HEK293 (cell line): ENCODE measurements around the gene ZNF488.

ENCODE experiments used
- CTCF ChIA-PET: fragments of 350-600 bp; formaldehyde crosslinking; extraction: SDS; loops from one replicate; lab custom pipeline; 2021; ENCODE audit warnings: antibody characterized with exemption; lab: Yijun Ruan, JAX
- POLR2A ChIA-PET: fragments of 300-600 bp; formaldehyde crosslinking; extraction: SDS; loops from one replicate; lab custom pipeline; 2020; ENCODE audit warnings: antibody characterized with exemption, inconsistent platforms; lab: Yijun Ruan, JAX
- H3K27ac ChIP-seq: fragments of 200-500 bp; sonication (Bioruptor generic); 2 replicates; pipeline ENCODE4 v1.5.1; 2014; ENCODE audit warnings: low read depth, low read length, control low read depth, inconsistent platforms; ENCODE audit errors: extremely low read depth
- H3K36me3 ChIP-seq, 2 experiments: fragments of 200-500 bp in 1 of 2; sonication (Bioruptor generic) in 1 of 2; 1 replicate in 1 of 2; 2 replicates in 1 of 2; pipeline ENCODE4 v1.5.1; 2014 to 2017; ENCODE audit warnings: inconsistent platforms in 2 of 2, low read length in 2 of 2; ENCODE audit not compliant: control insufficient read depth in 2 of 2, insufficient read depth in 1 of 2
- H3K4me1 ChIP-seq: fragments of 200-500 bp; sonication (Bioruptor generic); 2 replicates; pipeline ENCODE4 v1.5.1; 2014; ENCODE audit warnings: mild to moderate bottlenecking, low read length, inconsistent platforms; ENCODE audit not compliant: control insufficient read depth, insufficient read depth
- H3K4me3 ChIP-seq: 2 replicates; pipeline ENCODE4 v1.5.1; 2011; ENCODE audit warnings: low read depth, mild to moderate bottlenecking, control low read depth, low read length, moderate library complexity
- H3K9me3 ChIP-seq: fragments of 200-500 bp; sonication (Bioruptor generic); 2 replicates; pipeline ENCODE4 v1.5.1; 2014; ENCODE audit warnings: low read depth, low read length, inconsistent platforms; ENCODE audit not compliant: control insufficient read depth, insufficient read depth
- EGR2 ChIP-seq: fragments of 450-650 bp; formaldehyde crosslinking; IDR thresholded peaks from 2 replicates; pipeline ENCODE4 v1.5.1; 2016; ENCODE audit warnings: low read depth, missing biosample characterization, missing genetic modification characterization
- IKZF3 ChIP-seq: fragments of 450-650 bp; IDR thresholded peaks from 2 replicates; pipeline ENCODE4 v1.5.0; 2018; ENCODE audit warnings: missing biosample characterization, mild to moderate bottlenecking, missing genetic modification characterization, moderate library complexity
- PBX3 ChIP-seq: sonication (generic); formaldehyde crosslinking; IDR thresholded peaks from 2 replicates; pipeline ENCODE4 v1.8.1; 2022; ENCODE audit warnings: mild to moderate bottlenecking, moderate library complexity, missing genetic modification reagents
- SALL2 ChIP-seq: fragments of 450-650 bp; formaldehyde crosslinking; IDR thresholded peaks from 2 replicates; pipeline ENCODE4 v1.5.0; 2017; ENCODE audit warnings: missing biosample characterization, mild to moderate bottlenecking, missing genetic modification characterization, borderline replicate concordance
- TSHZ1 ChIP-seq: fragments of 450-650 bp; formaldehyde crosslinking; IDR thresholded peaks from 2 replicates; pipeline ENCODE4 v1.5.1; 2016; ENCODE audit warnings: missing biosample characterization, missing genetic modification characterization, borderline replicate concordance
- YY1 ChIP-seq: fragments of 450-650 bp; formaldehyde crosslinking; IDR thresholded peaks from 2 replicates; pipeline ENCODE4 v1.5.1; 2018; ENCODE audit warnings: missing biosample characterization, missing genetic modification characterization
- ZEB2 ChIP-seq: fragments of 450-650 bp; formaldehyde crosslinking; IDR thresholded peaks from 2 replicates; pipeline ENCODE4 v1.5.1; 2016; ENCODE audit warnings: missing biosample characterization, missing genetic modification characterization
- ZNF214 ChIP-seq: fragments of 450-650 bp; formaldehyde crosslinking; IDR thresholded peaks from 2 replicates; pipeline ENCODE4 v1.5.1; 2017; ENCODE audit warnings: missing biosample characterization, mild to moderate bottlenecking, missing genetic modification characterization, borderline replicate concordance
- ZNF362 ChIP-seq: fragments of 450-650 bp; formaldehyde crosslinking; IDR thresholded peaks from 2 replicates; pipeline ENCODE4 v1.5.1; 2016; ENCODE audit warnings: missing biosample characterization, missing genetic modification characterization
- ZNF37A ChIP-seq: fragments of 450-650 bp; IDR thresholded peaks from 2 replicates; pipeline ENCODE4 v1.5.1; 2018; ENCODE audit warnings: missing biosample characterization, missing genetic modification characterization
- ZNF549 ChIP-seq: fragments of 450-650 bp; IDR thresholded peaks from 2 replicates; pipeline ENCODE4 v1.5.1; 2018; ENCODE audit warnings: missing biosample characterization, missing genetic modification characterization, mild to moderate bottlenecking, inconsistent platforms, moderate library complexity
- ZNF571 ChIP-seq: fragments of 450-650 bp; formaldehyde crosslinking; IDR thresholded peaks from 2 replicates; pipeline ENCODE4 v1.5.0; 2017; ENCODE audit warnings: missing biosample characterization, missing genetic modification characterization
- ZNF701 ChIP-seq: fragments of 450-650 bp; formaldehyde crosslinking; IDR thresholded peaks from 2 replicates; pipeline ENCODE4 v1.5.1; 2016; ENCODE audit warnings: missing biosample characterization, missing genetic modification characterization
- ZNF704 ChIP-seq: fragments of 450-650 bp; formaldehyde crosslinking; IDR thresholded peaks from 2 replicates; pipeline ENCODE4 v1.5.1; 2016; ENCODE audit warnings: missing biosample characterization, missing genetic modification characterization

Gene ZNF488

GRCh38 chr10:47347303-47347675, 36.8 kb downstream of the ZNF488 start (continued):
- TF ChIP-seq IKZF3 (tag by site-specific recombination): no peak
- no peak for TF ChIP-seq ZNF701 (tag by site-specific recombination)

- ChIA-PET POLR2A (no interaction called here), CTCF (interaction anchor here (1.0 to 1.3 kb wide), 4 partner anchors 9 to 315 kb away, joined by 3 to 4 read pairs (median 4); no protein-coding TSS in a partner anchor)
- Histone ChIP-seq H3K4me3 (no peak overlapping the region), H3K27ac (no peak overlapping the region), H3K36me3 (no peaks in the 10 kb centered on the region), H3K4me1 (peaks cover 3% of the 10 kb centered on the region; the same call in 1 of the 2 replicates), H3K9me3 (no peaks in the 10 kb centered on the region)
- TF ChIP-seq TSHZ1: no peak
- no peak for TF ChIP-seq EGR2 (tag by site-specific recombination)
- TF ChIP-seq ZNF362 (tag by site-specific recombination): no peak
- no peak for TF ChIP-seq ZNF214 (tag by site-specific recombination)
- TF ChIP-seq SALL2 (tag by site-specific recombination): no peak
- no peak for TF ChIP-seq PBX3 (CRISPR knock-in tag)
Measured at GRCh38 chr10:47346581-47347302, 37.4 kb downstream of the ZNF488 start.

- Histone ChIP-seq H3K9me3 (no peaks in the 10 kb centered on the region), H3K36me3 (no peaks in the 10 kb centered on the region), H3K27ac (no peak overlapping the region), H3K4me1 (peaks cover 3% of the 10 kb centered on the region; the same call in 1 of the 2 replicates), H3K4me3 (no peak overlapping the region)
- ChIA-PET CTCF (interaction anchor here (1.2 to 1.6 kb wide), 2 partner anchors 13 to 297 kb away, joined by 4 to 6 read pairs; no protein-coding TSS in a partner anchor), POLR2A (no interaction called here)
- TF ChIP-seq ZNF571 (no peak), ZNF37A (tag by site-specific recombination) (no peak), YY1 (tag by site-specific recombination) (no peak), ZEB2 (no peak), ZNF704 (tag by site-specific recombination) (no peak), ZNF549 (tag by site-specific recombination) (no peak)
Measured at GRCh38 chr10:47344996-47345870, 38.9 kb downstream of the ZNF488 start.
